ENCODE data around the gene MYOM1.

Gene MYOM1

GRCh38 chr18:3184275-3184963 is 35.3 kb downstream of the MYOM1 start:
- H3K27ac ChIP-seq, result no peak overlapping the region
- no peak for TF ChIP-seq ZFX (IDR thresholded peaks at IDR 0.05; ENCODE audit: borderline replicate concordance)
- TF ChIP-seq, protein P1, sequence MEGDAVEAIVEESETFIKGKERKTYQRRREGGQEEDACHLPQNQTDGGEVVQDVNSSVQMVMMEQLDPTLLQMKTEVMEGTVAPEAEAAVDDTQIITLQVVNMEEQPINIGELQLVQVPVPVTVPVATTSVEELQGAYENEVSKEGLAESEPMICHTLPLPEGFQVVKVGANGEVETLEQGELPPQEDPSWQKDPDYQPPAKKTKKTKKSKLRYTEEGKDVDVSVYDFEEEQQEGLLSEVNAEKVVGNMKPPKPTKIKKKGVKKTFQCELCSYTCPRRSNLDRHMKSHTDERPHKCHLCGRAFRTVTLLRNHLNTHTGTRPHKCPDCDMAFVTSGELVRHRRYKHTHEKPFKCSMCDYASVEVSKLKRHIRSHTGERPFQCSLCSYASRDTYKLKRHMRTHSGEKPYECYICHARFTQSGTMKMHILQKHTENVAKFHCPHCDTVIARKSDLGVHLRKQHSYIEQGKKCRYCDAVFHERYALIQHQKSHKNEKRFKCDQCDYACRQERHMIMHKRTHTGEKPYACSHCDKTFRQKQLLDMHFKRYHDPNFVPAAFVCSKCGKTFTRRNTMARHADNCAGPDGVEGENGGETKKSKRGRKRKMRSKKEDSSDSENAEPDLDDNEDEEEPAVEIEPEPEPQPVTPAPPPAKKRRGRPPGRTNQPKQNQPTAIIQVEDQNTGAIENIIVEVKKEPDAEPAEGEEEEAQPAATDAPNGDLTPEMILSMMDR (IDR thresholded peaks at IDR 0.05), result no peak

- no peak overlapping the region for H3K27ac ChIP-seq
- TF ChIP-seq, protein P1 (IDR thresholded peaks at IDR 0.05), result no peak
- TF ChIP-seq ZFX (IDR thresholded peaks at IDR 0.05; ENCODE audit: borderline replicate concordance), result no peak
Measured at GRCh38 chr18:3183103-3183717, 36.6 kb downstream of the MYOM1 start.

GRCh38 chr18:3180325-3180724 is 39.4 kb downstream of the MYOM1 start:
- TF ChIP-seq, protein P1 (IDR thresholded peaks at IDR 0.05), result no peak
- no peak for TF ChIP-seq ZFX (IDR thresholded peaks at IDR 0.05; ENCODE audit: borderline replicate concordance)
- no peak overlapping the region for H3K27ac ChIP-seq

- H3K27ac ChIP-seq, result no peak overlapping the region
- no peak for TF ChIP-seq ZFX (IDR thresholded peaks at IDR 0.05; ENCODE audit: borderline replicate concordance)
- TF ChIP-seq, protein P1 (IDR thresholded peaks at IDR 0.05), result no peak
Measured at GRCh38 chr18:3179430-3180089, 40.2 kb downstream of the MYOM1 start.

GRCh38 chr18:3177902-3178687 is 41.7 kb downstream of the MYOM1 start:
- TF ChIP-seq, protein P1 (IDR thresholded peaks at IDR 0.05), result no peak
- TF ChIP-seq ZFX (IDR thresholded peaks at IDR 0.05; ENCODE audit: borderline replicate concordance), result no peak
- no peak overlapping the region for H3K27ac ChIP-seq

DNA sequence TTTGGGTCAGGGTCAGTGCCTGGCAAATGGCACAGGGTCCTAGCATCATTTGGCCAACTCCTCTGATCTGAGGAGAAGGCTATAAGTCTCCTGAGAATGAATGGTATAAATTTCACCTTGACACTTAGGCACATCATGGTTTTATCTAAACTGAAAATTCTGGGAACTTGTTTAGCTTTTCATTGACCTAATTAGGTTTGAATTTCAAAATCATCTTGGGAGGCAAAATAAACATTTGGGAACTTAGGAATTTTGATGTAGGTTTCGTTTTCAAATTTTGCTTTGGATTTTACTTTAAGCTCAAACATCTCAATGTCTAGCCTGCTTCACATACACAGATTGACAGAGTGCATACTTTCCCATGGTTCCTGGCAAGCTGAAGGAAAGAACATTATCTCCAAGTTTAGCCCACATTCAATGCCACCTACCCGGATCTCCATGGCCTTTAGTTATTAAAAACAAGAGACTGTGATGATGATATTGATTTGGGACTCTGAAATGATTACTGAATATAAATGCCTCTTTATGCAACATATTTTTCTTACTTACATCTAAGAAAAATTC is 44.5 kb downstream of the MYOM1 start:
- no peak overlapping the region for H3K27ac ChIP-seq
- no peak for TF ChIP-seq ZFX (IDR thresholded peaks at IDR 0.05; ENCODE audit: borderline replicate concordance)
- TF ChIP-seq, protein P1 (IDR thresholded peaks at IDR 0.05), result no peak
